HG03460 (cell line): ENCODE data around the gene SCRN1.
"Not testable (repeated sequence)": the region's sequence is repeated elsewhere in the genome, so short reads cannot be mapped to it uniquely, and the experiment has no call there.

Source experiments
- ATAC-seq: cut with Tn5 transposase; IDR thresholded peaks from one replicate; pipeline ENCODE4 v1.9.1; 2021; ENCODE audit not compliant: unreplicated experiment

Gene SCRN1

GRCh38 chr7:29893351-29893965, 96.1 kb downstream of the SCRN1 start:
- no peak for ATAC-seq

- ATAC-seq, result no peak
Observed at GRCh38 chr7:29892231-29892630, 97.4 kb downstream of the SCRN1 start.

- ATAC-seq, result no peak
Observed at GRCh38 chr7:29891766-29892165, 97.8 kb downstream of the SCRN1 start.

- ATAC-seq, result not testable (repeated sequence)
Observed at GRCh38 chr7:29890786-29891185, 98.8 kb downstream of the SCRN1 start.

GRCh38 chr7:29890251-29890650, 99.3 kb downstream of the SCRN1 start:
- ATAC-seq, result no peak

GRCh38 chr7:29889288-29889687, 100.3 kb downstream of the SCRN1 start:
- ATAC-seq, result no peak

- no peak for ATAC-seq
Observed at GRCh38 chr7:29888006-29888405, 101.6 kb downstream of the SCRN1 start.

- no peak for ATAC-seq
Observed at GRCh38 chr7:29886827-29887226, 102.8 kb downstream of the SCRN1 start.

GRCh38 chr7:29885626-29886025, 104.0 kb downstream of the SCRN1 start:
- ATAC-seq, result no peak

GRCh38 chr7:29884399-29885272, 105.0 kb downstream of the SCRN1 start:
- no peak for ATAC-seq

GRCh38 chr7:29883462-29884398, 105.9 kb downstream of the SCRN1 start:
- no peak for ATAC-seq

GRCh38 chr7:29882481-29882880, 107.1 kb downstream of the SCRN1 start:
- ATAC-seq, result no peak

- ATAC-seq, result no peak
Observed at GRCh38 chr7:29881724-29882123, 107.9 kb downstream of the SCRN1 start.

- ATAC-seq, result no peak
Observed at GRCh38 chr7:29879609-29880008, 110.0 kb downstream of the SCRN1 start.

- ATAC-seq, result no peak
Observed at GRCh38 chr7:29878081-29878688, 111.4 kb downstream of the SCRN1 start.

GRCh38 chr7:29877196-29877595, 112.4 kb downstream of the SCRN1 start:
- ATAC-seq, result no peak

- ATAC-seq, result no peak
Observed at GRCh38 chr7:29875741-29876140, 113.9 kb downstream of the SCRN1 start.

- ATAC-seq, result no peak
Observed at GRCh38 chr7:29873644-29874294, 115.8 kb downstream of the SCRN1 start.

- ATAC-seq, result no peak
Observed at GRCh38 chr7:29871787-29872398, 117.7 kb downstream of the SCRN1 start.
